ENCODE measurements around the gene GGTLC1. TPM values are rescaled to one million over a fixed set of nuclear protein-coding genes. Genes with fewer than 3 reads are reported as not detected.

Gene GGTLC1
- total RNA-seq (2014; rRNA removed; shearing (Covaris generic)) (not detected in 2 replicates), polyA plus RNA-seq (2016; fragmentation: Nextera tagmentation; extraction: Ambion mirVana) (not detected in 2 replicates)
- long read RNA-seq, result 0 reads

DNA sequence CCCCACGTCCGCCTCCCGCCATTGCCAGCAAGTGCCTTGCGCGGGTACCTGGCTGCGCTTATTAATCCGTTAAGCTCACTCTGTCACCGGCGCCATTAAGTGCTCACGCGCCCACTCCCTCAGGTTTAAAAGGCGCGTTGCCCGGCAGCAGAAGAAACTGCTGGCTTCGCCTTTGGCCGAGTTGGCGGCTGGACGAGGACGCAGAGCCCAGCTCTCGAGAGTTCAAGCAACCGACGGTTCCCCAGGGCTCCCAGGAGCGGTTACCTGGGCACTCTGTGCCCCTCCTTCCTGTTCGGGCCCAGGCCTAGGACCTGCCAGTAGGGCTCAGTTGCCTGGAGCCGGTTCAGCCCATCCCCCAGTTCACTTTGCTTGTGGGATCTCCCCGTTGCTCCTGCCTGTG lies at the start of gene GGTLC1:
Gene GGTLC1 (minus strand): TSS at position 219 of the 400 bp plus-strand sequence. CDS start 2,168 bp downstream, outside the sequence.
- Histone ChIP-seq H3K36me3 (ENCODE audit: insufficient read depth) (no peaks in the 10 kb centered on the region), H3F3A (replicated peaks; ENCODE audit: low read depth) (no peaks in the 10 kb centered on the region), H3K4me3 (no peak within 1 kb of the TSS), H3K4me1 (ENCODE audit: insufficient read depth) (no peaks in the 10 kb centered on the region), H3K9me2 (ENCODE audit: insufficient read depth) (no peaks in the 10 kb centered on the region), H4K20me1 (replicated peaks; ENCODE audit: insufficient read depth) (no peaks in the 10 kb centered on the region), H3K27me3 (ENCODE audit: insufficient read depth) (no peaks in the 10 kb centered on the region), H3K27ac (ENCODE audit: low read depth) (no peak within 1 kb of the TSS), H3K4me2 (no peak within 1 kb of the TSS), H2AFZ (no peak within 1 kb of the TSS), H3K79me2 (replicated peaks; ENCODE audit: insufficient read depth) (no peaks in the 10 kb centered on the region)
- DNase-seq (ENCODE audit: low spot score) (no peak), ATAC-seq (no peak)
- H3K27ac Mint-ChIP-seq, result no peak within 1 kb of the TSS
- H3K9me3 Mint-ChIP-seq, result no peaks in the 10 kb centered on the region; the same call in 2 of the 3 replicates
- H3K27me3 Mint-ChIP-seq (ENCODE audit: insufficient read depth, low read depth, poor library complexity), result no peaks in the 10 kb centered on the region
- no peak within 1 kb of the TSS for H3K4me3 Mint-ChIP-seq
- TF ChIP-seq STAT1 (IDR thresholded peaks at IDR 0.05; ENCODE audit: unreplicated experiment), result no peak
- TF ChIP-seq, protein P1, sequence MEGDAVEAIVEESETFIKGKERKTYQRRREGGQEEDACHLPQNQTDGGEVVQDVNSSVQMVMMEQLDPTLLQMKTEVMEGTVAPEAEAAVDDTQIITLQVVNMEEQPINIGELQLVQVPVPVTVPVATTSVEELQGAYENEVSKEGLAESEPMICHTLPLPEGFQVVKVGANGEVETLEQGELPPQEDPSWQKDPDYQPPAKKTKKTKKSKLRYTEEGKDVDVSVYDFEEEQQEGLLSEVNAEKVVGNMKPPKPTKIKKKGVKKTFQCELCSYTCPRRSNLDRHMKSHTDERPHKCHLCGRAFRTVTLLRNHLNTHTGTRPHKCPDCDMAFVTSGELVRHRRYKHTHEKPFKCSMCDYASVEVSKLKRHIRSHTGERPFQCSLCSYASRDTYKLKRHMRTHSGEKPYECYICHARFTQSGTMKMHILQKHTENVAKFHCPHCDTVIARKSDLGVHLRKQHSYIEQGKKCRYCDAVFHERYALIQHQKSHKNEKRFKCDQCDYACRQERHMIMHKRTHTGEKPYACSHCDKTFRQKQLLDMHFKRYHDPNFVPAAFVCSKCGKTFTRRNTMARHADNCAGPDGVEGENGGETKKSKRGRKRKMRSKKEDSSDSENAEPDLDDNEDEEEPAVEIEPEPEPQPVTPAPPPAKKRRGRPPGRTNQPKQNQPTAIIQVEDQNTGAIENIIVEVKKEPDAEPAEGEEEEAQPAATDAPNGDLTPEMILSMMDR (conservative IDR thresholded peaks at IDR 0.05; ENCODE audit: low read depth in 2 of 2), result no peak
- TF ChIP-seq, protein P2, sequence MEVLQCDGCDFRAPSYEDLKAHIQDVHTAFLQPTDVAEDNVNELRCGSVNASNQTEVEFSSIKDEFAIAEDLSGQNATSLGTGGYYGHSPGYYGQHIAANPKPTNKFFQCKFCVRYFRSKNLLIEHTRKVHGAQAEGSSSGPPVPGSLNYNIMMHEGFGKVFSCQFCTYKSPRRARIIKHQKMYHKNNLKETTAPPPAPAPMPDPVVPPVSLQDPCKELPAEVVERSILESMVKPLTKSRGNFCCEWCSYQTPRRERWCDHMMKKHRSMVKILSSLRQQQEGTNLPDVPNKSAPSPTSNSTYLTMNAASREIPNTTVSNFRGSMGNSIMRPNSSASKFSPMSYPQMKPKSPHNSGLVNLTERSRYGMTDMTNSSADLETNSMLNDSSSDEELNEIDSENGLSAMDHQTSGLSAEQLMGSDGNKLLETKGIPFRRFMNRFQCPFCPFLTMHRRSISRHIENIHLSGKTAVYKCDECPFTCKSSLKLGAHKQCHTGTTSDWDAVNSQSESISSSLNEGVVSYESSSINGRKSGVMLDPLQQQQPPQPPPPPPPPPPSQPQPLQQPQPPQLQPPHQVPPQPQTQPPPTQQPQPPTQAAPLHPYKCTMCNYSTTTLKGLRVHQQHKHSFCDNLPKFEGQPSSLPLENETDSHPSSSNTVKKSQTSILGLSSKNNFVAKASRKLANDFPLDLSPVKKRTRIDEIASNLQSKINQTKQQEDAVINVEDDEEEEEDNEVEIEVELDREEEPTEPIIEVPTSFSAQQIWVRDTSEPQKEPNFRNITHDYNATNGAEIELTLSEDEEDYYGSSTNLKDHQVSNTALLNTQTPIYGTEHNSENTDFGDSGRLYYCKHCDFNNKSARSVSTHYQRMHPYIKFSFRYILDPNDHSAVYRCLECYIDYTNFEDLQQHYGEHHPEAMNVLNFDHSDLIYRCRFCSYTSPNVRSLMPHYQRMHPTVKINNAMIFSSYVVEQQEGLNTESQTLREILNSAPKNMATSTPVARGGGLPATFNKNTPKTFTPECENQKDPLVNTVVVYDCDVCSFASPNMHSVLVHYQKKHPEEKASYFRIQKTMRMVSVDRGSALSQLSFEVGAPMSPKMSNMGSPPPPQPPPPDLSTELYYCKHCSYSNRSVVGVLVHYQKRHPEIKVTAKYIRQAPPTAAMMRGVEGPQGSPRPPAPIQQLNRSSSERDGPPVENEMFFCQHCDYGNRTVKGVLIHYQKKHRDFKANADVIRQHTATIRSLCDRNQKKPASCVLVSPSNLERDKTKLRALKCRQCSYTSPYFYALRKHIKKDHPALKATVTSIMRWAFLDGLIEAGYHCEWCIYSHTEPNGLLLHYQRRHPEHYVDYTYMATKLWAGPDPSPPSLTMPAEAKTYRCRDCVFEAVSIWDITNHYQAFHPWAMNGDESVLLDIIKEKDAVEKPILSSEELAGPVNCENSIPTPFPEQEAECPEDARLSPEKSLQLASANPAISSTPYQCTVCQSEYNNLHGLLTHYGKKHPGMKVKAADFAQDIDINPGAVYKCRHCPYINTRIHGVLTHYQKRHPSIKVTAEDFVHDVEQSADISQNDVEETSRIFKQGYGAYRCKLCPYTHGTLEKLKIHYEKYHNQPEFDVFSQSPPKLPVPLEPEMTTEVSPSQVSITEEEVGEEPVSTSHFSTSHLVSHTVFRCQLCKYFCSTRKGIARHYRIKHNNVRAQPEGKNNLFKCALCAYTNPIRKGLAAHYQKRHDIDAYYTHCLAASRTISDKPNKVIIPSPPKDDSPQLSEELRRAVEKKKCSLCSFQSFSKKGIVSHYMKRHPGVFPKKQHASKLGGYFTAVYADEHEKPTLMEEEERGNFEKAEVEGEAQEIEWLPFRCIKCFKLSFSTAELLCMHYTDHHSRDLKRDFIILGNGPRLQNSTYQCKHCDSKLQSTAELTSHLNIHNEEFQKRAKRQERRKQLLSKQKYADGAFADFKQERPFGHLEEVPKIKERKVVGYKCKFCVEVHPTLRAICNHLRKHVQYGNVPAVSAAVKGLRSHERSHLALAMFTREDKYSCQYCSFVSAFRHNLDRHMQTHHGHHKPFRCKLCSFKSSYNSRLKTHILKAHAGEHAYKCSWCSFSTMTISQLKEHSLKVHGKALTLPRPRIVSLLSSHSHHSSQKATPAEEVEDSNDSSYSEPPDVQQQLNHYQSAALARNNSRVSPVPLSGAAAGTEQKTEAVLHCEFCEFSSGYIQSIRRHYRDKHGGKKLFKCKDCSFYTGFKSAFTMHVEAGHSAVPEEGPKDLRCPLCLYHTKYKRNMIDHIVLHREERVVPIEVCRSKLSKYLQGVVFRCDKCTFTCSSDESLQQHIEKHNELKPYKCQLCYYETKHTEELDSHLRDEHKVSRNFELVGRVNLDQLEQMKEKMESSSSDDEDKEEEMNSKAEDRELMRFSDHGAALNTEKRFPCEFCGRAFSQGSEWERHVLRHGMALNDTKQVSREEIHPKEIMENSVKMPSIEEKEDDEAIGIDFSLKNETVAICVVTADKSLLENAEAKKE (CRISPR knock-in tag; IDR thresholded peaks at IDR 0.05), result no peak
- no peak for TF ChIP-seq POLR2AphosphoS5 (IDR thresholded peaks at IDR 0.05; ENCODE audit: low read depth)
- TF ChIP-seq ZNF114 (CRISPR knock-in tag; IDR thresholded peaks at IDR 0.05), result no peak
- no peak for TF ChIP-seq EZH2 (IDR thresholded peaks at IDR 0.05; ENCODE audit: low read depth, unreplicated experiment)
- TF ChIP-seq, protein P3, sequence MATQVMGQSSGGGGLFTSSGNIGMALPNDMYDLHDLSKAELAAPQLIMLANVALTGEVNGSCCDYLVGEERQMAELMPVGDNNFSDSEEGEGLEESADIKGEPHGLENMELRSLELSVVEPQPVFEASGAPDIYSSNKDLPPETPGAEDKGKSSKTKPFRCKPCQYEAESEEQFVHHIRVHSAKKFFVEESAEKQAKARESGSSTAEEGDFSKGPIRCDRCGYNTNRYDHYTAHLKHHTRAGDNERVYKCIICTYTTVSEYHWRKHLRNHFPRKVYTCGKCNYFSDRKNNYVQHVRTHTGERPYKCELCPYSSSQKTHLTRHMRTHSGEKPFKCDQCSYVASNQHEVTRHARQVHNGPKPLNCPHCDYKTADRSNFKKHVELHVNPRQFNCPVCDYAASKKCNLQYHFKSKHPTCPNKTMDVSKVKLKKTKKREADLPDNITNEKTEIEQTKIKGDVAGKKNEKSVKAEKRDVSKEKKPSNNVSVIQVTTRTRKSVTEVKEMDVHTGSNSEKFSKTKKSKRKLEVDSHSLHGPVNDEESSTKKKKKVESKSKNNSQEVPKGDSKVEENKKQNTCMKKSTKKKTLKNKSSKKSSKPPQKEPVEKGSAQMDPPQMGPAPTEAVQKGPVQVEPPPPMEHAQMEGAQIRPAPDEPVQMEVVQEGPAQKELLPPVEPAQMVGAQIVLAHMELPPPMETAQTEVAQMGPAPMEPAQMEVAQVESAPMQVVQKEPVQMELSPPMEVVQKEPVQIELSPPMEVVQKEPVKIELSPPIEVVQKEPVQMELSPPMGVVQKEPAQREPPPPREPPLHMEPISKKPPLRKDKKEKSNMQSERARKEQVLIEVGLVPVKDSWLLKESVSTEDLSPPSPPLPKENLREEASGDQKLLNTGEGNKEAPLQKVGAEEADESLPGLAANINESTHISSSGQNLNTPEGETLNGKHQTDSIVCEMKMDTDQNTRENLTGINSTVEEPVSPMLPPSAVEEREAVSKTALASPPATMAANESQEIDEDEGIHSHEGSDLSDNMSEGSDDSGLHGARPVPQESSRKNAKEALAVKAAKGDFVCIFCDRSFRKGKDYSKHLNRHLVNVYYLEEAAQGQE (IDR thresholded peaks at IDR 0.05; ENCODE audit: unreplicated experiment), result no peak
- TF ChIP-seq EZH2phosphoT487 (IDR thresholded peaks at IDR 0.05; ENCODE audit: unreplicated experiment), result no peak
- TF ChIP-seq NANOG (IDR thresholded peaks at IDR 0.05; ENCODE audit: borderline replicate concordance), result no peak
- no peak for TF ChIP-seq ZNF331 (CRISPR knock-in tag; IDR thresholded peaks at IDR 0.05; ENCODE audit: low read depth)
- TF ChIP-seq CREB1 (CRISPR knock-in tag; IDR thresholded peaks at IDR 0.05; ENCODE audit: low read depth), result no peak
- TF ChIP-seq JUNB (IDR thresholded peaks at IDR 0.05; ENCODE audit: unreplicated experiment), result no peak
- TF ChIP-seq, protein P4, sequence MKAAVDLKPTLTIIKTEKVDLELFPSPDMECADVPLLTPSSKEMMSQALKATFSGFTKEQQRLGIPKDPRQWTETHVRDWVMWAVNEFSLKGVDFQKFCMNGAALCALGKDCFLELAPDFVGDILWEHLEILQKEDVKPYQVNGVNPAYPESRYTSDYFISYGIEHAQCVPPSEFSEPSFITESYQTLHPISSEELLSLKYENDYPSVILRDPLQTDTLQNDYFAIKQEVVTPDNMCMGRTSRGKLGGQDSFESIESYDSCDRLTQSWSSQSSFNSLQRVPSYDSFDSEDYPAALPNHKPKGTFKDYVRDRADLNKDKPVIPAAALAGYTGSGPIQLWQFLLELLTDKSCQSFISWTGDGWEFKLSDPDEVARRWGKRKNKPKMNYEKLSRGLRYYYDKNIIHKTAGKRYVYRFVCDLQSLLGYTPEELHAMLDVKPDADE (IDR thresholded peaks at IDR 0.05), result no peak
- H3K4me1 Mint-ChIP-seq, result no peaks in the 10 kb centered on the region
- no peaks in the 10 kb centered on the region for H3K36me3 Mint-ChIP-seq (ENCODE audit: low read depth)
